GM12878 (cell line): ENCODE measurements around the gene CASK. TPM values are rescaled to one million over a fixed set of nuclear protein-coding genes. Genes with fewer than 3 reads are reported as not detected.

Experiments
- ATAC-seq: fragments of 200-7000 bp; cut with Tn5 transposase; 3 replicates; pipeline ENCODE4 v1.9.1; 2020; ENCODE audit warnings: mild to moderate bottlenecking, moderate library complexity
- BruUV-seq: library from RNA; stranded (reverse); fragments of 400-500 nt; replicated peaks from 2 replicates; lab custom pipeline; 2021; lab: Mats Ljungman, UMichigan
- CTCF ChIA-PET: fragments of 300-600 bp; sonication (Branson Sonifier 250); formaldehyde crosslinking; extraction: SDS; loops from one replicate; lab custom pipeline; 2021; ENCODE audit warnings: inconsistent platforms; lab: Yijun Ruan, JAX
- POLR2A ChIA-PET: fragments of 350-600 bp; formaldehyde crosslinking; extraction: SDS; loops from one replicate; lab custom pipeline; 2021; ENCODE audit warnings: inconsistent platforms; lab: Charles Lee
- RAD21 ChIA-PET: fragments of 300-600 bp; sonication (Branson Sonifier 250); formaldehyde crosslinking; loops from one replicate; lab custom pipeline; 2023; ENCODE audit warnings: antibody characterized with exemption; ENCODE audit not compliant: unreplicated experiment; lab: Charles Lee
- SMC1A ChIA-PET: fragments of 300-600 bp; sonication (Branson Sonifier 250); formaldehyde crosslinking; loops from one replicate; lab custom pipeline; 2023; ENCODE audit not compliant: unreplicated experiment, uncharacterized antibody; lab: Charles Lee
- DNase-seq: peaks from one replicate; pipeline ENCODE4 v3.0.0-alpha.2; 2011; ENCODE audit warnings: low read depth, low spot score
- FAIRE-seq: peaks from 3 replicates; lab custom pipeline; 2011; peaks lifted over from hg19 to GRCh38; lab: Jason Lieb, UNC
- H2AFZ ChIP-seq: 2 replicates; pipeline ENCODE4 v1.6.0; 2011; ENCODE audit warnings: low read depth, low read length, control low read depth; ENCODE audit not compliant: control insufficient read depth
- H3K27ac ChIP-seq: 2 replicates; pipeline ENCODE4 v1.5.1; 2011; ENCODE audit warnings: control low read depth; ENCODE audit not compliant: control insufficient read depth, insufficient read depth
- H3K27me3 ChIP-seq, 2 experiments: replicated peaks in 1 of 2; 2 replicates each; pipeline versions ENCODE4 v1.6.0 to v1.6.1; 2011; ENCODE audit warnings: low read length in 1 of 2; ENCODE audit not compliant: control insufficient read depth in 2 of 2, insufficient read depth in 2 of 2
- H3K36me3 ChIP-seq, 2 experiments: 2 replicates each; pipeline ENCODE4 v1.5.1; 2011; ENCODE audit warnings: low read length in 1 of 2; ENCODE audit not compliant: control insufficient read depth in 2 of 2, insufficient read depth in 2 of 2
- H3K4me1 ChIP-seq: 2 replicates; pipeline ENCODE4 v1.6.1; 2011; ENCODE audit warnings: mild to moderate bottlenecking, low read length, moderate library complexity, mixed read lengths; ENCODE audit not compliant: control insufficient read depth, insufficient read depth
- H3K4me2 ChIP-seq: 2 replicates; pipeline ENCODE4 v1.6.0; 2011; ENCODE audit warnings: control low read depth; ENCODE audit not compliant: control insufficient read depth, insufficient read depth
- H3K4me3 ChIP-seq: fragments of 200-600 bp; sonication (generic); 2 replicates; pipeline ENCODE4 v1.5.1; 2016
- H3K79me2 ChIP-seq: 2 replicates; pipeline ENCODE4 v1.6.0; 2011; ENCODE audit warnings: low read length; ENCODE audit not compliant: control insufficient read depth, insufficient read depth
- H3K9ac ChIP-seq: 2 replicates; pipeline ENCODE4 v1.8.0; 2011; ENCODE audit warnings: low read length, control low read depth, mixed read lengths; ENCODE audit not compliant: control insufficient read depth, insufficient read depth
- H3K9me3 ChIP-seq: replicated peaks from 3 replicates; pipeline ENCODE4 v1.5.1; 2011; ENCODE audit warnings: mild to moderate bottlenecking, low read length; ENCODE audit not compliant: control insufficient read depth, insufficient read depth
- H4K20me1 ChIP-seq: 2 replicates; pipeline ENCODE4 v1.6.0; 2011; ENCODE audit not compliant: control insufficient read depth, insufficient read depth
- BHLHE40 ChIP-seq, 2 experiments: fragments of 450-650 bp in 1 of 2; IDR thresholded peaks; 2 replicates each; pipeline ENCODE4 v1.6.1; 2011 to 2017; ENCODE audit warnings: low read depth in 2 of 2, borderline replicate concordance in 1 of 2, improper control_type of control experiment in 1 of 2, low read length in 1 of 2, mild to moderate bottlenecking in 1 of 2
- BRCA1 ChIP-seq: IDR thresholded peaks from 2 replicates; pipeline ENCODE4 v1.6.1; 2011; ENCODE audit warnings: low read depth, low read length, improper control_type of control experiment
- HDAC6 ChIP-seq: fragments of 200-600 bp; sonication (generic); IDR thresholded peaks from one replicate; pipeline ENCODE4 v1.8.0; 2017; ENCODE audit warnings: antibody characterized with exemption; ENCODE audit not compliant: unreplicated experiment
- IKZF2 ChIP-seq, 2 experiments: fragments of 450-650 bp; IDR thresholded peaks; 2 replicates each; pipeline ENCODE4 v1.6.1; 2017; ENCODE audit warnings: mild to moderate bottlenecking in 2 of 2, moderate library complexity in 2 of 2
- LARP7 ChIP-seq: fragments of 450-650 bp; IDR thresholded peaks from 2 replicates; pipeline ENCODE4 v1.6.1; 2017; ENCODE audit warnings: mild to moderate bottlenecking
- MTA3 ChIP-seq: IDR thresholded peaks from 2 replicates; pipeline ENCODE4 v1.6.1; 2012; ENCODE audit warnings: low read length, inconsistent platforms, borderline replicate concordance
- NFIC ChIP-seq: IDR thresholded peaks from 2 replicates; pipeline ENCODE4 v1.6.1; 2012; ENCODE audit warnings: low read depth, mild to moderate bottlenecking, inconsistent platforms, low read length, moderate library complexity
- TBL1XR1 ChIP-seq: IDR thresholded peaks from 2 replicates; pipeline ENCODE4 v1.6.1; 2012; ENCODE audit warnings: low read depth, low read length, improper control_type of control experiment
- WGBS: methylation state at CpG from one replicate; pipeline ENCODE4 v1.1.6; 2016; ENCODE audit warnings: low lambda C conversion rate; ENCODE audit not compliant: insufficient replicate concordance, insufficient coverage; ENCODE audit errors: missing lambda C conversion rate; 5-methylcytosine and 5-hydroxymethylcytosine counted together
- in situ Hi-C: fragments of 300-500 bp; cut with MboI; formaldehyde crosslinking; loops from 9 replicates; pipeline ENCODE4 v1.14.3; 2018; ENCODE audit warnings: mixed read lengths
- intact Hi-C: fragments of 100-400 bp; cut with micrococcal nuclease; formaldehyde crosslinking; loops from one replicate; pipeline ENCODE4 v1.14.2; 2022; ENCODE audit not compliant: unreplicated experiment
- polyA plus RNA-seq, 11 experiments: library from polyadenylated mRNA; depleted of rRNA in 4 of 11; unstranded in 6 of 11; stranded (reverse) in 5 of 11; fragments of >200 nt; fragmentation: Nextera tagmentation in 4 of 11; fragmentation: Illumina TruSeq in 1 of 11; extraction: Ambion mirVana in 4 of 11; extraction: Trizol in 1 of 11; gene quantifications; 1 replicate in 1 of 11; 2 replicates in 10 of 11; pipeline versions ENCODE4 v1.2.1 to v1.2.3, GENCODE V29; 2011 to 2016; ENCODE audit warnings: inconsistent platforms in 2 of 11, missing spikeins in 2 of 11, low read depth in 1 of 11
- total RNA-seq, 4 experiments: library from RNA; depleted of rRNA in 3 of 4; stranded (reverse); fragments of >200 nt in 3 of 4; fragmentation: Illumina TruSeq in 1 of 4; extraction: Trizol in 1 of 4; gene quantifications; 2 replicates each; pipeline versions ENCODE4 v1.2.1 to v1.2.3, GENCODE V29; 2013 to 2021
- TF ChIP-seq, protein P1 (sequence below): fragments of 450-650 bp; IDR thresholded peaks from 2 replicates; pipeline ENCODE4 v1.6.1; 2017; ENCODE audit warnings: mild to moderate bottlenecking, moderate library complexity
- TF ChIP-seq, protein P2 (sequence below): IDR thresholded peaks from 2 replicates; pipeline ENCODE4 v1.6.1; 2012; ENCODE audit warnings: improper control_type of control experiment, low read depth, low read length; ENCODE audit not compliant: insufficient replicate concordance
- TF ChIP-seq, protein P3 (sequence below): fragments of 450-650 bp; IDR thresholded peaks from 2 replicates; pipeline ENCODE4 v1.6.1; 2017; ENCODE audit warnings: mild to moderate bottlenecking

Gene CASK
- total and polyA plus RNA-seq, 10 of the 15 experiments (the other 5 are each of a cell fraction or from before 2014, with no cell fraction given) = 0.60 to 45.9 (median 4.8) TPM

DNA sequence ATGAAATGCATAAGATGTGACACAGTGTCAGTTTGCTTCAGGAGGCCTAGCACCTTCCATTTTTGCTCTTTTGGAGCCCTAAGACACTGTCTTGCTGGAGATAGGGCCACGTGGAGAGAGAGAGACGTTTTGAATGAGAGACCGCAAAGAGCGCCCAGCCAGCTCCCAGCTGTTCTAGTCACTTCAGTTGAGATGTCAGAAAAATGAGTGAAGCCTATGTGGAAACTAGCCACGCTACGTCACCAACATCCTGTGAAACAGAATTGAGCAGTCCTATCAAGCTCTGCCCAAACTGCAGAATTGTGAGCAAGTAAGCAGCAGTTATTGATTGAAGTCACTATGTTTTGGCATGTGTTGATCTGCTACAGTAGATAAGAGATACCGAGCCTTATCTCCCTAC is 186.3 kb downstream of the CASK start:
- ChIA-PET SMC1A (interaction anchor here (0.6 kb wide), 1 partner anchor 103 kb away, joined by 3 read pairs; no protein-coding TSS in a partner anchor), RAD21 (no interaction called here), CTCF (no interaction called here), POLR2A (no interaction called here)
- peaks cover 10% of the 10 kb centered on the region for H3K4me1 ChIP-seq
- in situ Hi-C loops (no loop called here), intact Hi-C loops (loop anchor here (10.0 kb wide), 1 partner anchor 402 kb away; the partner anchor contains the start of gene DDX3X)
- H2AFZ ChIP-seq = no peak overlapping the region
- no peaks in the 10 kb centered on the region for H3K79me2 ChIP-seq
- no peak overlapping the region for H3K27ac ChIP-seq
- TF ChIP-seq BHLHE40 (IDR thresholded peaks at IDR 0.05; ENCODE audit: borderline replicate concordance in 1 of 2, low read depth in 2 of 2, low read length in 1 of 2) = no peak
- no peak for TF ChIP-seq BRCA1
- TF ChIP-seq, protein P1, sequence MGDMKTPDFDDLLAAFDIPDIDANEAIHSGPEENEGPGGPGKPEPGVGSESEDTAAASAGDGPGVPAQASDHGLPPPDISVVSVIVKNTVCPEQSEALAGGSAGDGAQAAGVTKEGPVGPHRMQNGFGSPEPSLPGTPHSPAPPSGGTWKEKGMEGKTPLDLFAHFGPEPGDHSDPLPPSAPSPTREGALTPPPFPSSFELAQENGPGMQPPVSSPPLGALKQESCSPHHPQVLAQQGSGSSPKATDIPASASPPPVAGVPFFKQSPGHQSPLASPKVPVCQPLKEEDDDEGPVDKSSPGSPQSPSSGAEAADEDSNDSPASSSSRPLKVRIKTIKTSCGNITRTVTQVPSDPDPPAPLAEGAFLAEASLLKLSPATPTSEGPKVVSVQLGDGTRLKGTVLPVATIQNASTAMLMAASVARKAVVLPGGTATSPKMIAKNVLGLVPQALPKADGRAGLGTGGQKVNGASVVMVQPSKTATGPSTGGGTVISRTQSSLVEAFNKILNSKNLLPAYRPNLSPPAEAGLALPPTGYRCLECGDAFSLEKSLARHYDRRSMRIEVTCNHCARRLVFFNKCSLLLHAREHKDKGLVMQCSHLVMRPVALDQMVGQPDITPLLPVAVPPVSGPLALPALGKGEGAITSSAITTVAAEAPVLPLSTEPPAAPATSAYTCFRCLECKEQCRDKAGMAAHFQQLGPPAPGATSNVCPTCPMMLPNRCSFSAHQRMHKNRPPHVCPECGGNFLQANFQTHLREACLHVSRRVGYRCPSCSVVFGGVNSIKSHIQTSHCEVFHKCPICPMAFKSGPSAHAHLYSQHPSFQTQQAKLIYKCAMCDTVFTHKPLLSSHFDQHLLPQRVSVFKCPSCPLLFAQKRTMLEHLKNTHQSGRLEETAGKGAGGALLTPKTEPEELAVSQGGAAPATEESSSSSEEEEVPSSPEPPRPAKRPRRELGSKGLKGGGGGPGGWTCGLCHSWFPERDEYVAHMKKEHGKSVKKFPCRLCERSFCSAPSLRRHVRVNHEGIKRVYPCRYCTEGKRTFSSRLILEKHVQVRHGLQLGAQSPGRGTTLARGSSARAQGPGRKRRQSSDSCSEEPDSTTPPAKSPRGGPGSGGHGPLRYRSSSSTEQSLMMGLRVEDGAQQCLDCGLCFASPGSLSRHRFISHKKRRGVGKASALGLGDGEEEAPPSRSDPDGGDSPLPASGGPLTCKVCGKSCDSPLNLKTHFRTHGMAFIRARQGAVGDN = no peak
- no peak for TF ChIP-seq IKZF2 (IDR thresholded peaks at IDR 0.05)
- TF ChIP-seq MTA3 = no peak
- TF ChIP-seq, protein P2, sequence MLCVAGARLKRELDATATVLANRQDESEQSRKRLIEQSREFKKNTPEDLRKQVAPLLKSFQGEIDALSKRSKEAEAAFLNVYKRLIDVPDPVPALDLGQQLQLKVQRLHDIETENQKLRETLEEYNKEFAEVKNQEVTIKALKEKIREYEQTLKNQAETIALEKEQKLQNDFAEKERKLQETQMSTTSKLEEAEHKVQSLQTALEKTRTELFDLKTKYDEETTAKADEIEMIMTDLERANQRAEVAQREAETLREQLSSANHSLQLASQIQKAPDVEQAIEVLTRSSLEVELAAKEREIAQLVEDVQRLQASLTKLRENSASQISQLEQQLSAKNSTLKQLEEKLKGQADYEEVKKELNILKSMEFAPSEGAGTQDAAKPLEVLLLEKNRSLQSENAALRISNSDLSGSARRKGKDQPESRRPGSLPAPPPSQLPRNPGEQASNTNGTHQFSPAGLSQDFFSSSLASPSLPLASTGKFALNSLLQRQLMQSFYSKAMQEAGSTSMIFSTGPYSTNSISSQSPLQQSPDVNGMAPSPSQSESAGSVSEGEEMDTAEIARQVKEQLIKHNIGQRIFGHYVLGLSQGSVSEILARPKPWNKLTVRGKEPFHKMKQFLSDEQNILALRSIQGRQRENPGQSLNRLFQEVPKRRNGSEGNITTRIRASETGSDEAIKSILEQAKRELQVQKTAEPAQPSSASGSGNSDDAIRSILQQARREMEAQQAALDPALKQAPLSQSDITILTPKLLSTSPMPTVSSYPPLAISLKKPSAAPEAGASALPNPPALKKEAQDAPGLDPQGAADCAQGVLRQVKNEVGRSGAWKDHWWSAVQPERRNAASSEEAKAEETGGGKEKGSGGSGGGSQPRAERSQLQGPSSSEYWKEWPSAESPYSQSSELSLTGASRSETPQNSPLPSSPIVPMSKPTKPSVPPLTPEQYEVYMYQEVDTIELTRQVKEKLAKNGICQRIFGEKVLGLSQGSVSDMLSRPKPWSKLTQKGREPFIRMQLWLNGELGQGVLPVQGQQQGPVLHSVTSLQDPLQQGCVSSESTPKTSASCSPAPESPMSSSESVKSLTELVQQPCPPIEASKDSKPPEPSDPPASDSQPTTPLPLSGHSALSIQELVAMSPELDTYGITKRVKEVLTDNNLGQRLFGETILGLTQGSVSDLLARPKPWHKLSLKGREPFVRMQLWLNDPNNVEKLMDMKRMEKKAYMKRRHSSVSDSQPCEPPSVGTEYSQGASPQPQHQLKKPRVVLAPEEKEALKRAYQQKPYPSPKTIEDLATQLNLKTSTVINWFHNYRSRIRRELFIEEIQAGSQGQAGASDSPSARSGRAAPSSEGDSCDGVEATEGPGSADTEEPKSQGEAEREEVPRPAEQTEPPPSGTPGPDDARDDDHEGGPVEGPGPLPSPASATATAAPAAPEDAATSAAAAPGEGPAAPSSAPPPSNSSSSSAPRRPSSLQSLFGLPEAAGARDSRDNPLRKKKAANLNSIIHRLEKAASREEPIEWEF = no peak
- TF ChIP-seq, protein P3, sequence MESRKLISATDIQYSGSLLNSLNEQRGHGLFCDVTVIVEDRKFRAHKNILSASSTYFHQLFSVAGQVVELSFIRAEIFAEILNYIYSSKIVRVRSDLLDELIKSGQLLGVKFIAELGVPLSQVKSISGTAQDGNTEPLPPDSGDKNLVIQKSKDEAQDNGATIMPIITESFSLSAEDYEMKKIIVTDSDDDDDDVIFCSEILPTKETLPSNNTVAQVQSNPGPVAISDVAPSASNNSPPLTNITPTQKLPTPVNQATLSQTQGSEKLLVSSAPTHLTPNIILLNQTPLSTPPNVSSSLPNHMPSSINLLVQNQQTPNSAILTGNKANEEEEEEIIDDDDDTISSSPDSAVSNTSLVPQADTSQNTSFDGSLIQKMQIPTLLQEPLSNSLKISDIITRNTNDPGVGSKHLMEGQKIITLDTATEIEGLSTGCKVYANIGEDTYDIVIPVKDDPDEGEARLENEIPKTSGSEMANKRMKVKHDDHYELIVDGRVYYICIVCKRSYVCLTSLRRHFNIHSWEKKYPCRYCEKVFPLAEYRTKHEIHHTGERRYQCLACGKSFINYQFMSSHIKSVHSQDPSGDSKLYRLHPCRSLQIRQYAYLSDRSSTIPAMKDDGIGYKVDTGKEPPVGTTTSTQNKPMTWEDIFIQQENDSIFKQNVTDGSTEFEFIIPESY = no peak
- TF ChIP-seq HDAC6 = no peak
- TF ChIP-seq LARP7 = no peak
- no peak for TF ChIP-seq NFIC
- no peak for TF ChIP-seq TBL1XR1
- H4K20me1 ChIP-seq = no peaks in the 10 kb centered on the region
- no TSS peak for BruUV-seq
- 52% methylated on average over 7 of the region's 7 CpGs for WGBS
- H3K4me2 ChIP-seq = no peak overlapping the region
- no peak for ATAC-seq
- H3K27me3 ChIP-seq = no peaks in the 10 kb centered on the region
- FAIRE-seq = no peak
- H3K4me3 ChIP-seq = no peak overlapping the region
- H3K9me3 ChIP-seq = no peaks in the 10 kb centered on the region
- no peak for DNase-seq
- H3K36me3 ChIP-seq = no peaks in the 10 kb centered on the region
- no peak overlapping the region for H3K9ac ChIP-seq
